GM10266 (cell line): ENCODE measurements around the gene TSPAN13.

Source experiments
- DNase-seq: peaks from one replicate; pipeline ENCODE4 v3.0.0; 2012; ENCODE audit errors: extremely low spot score
- TF ChIP-seq, protein P1 (sequence below): IDR thresholded peaks from 2 replicates; pipeline ENCODE4 v1.5.1; 2012; ENCODE audit warnings: mild to moderate bottlenecking, low read depth; ENCODE audit not compliant: control insufficient read depth, insufficient read depth; ENCODE audit errors: missing control alignments

TSPAN13 gene

DNA sequence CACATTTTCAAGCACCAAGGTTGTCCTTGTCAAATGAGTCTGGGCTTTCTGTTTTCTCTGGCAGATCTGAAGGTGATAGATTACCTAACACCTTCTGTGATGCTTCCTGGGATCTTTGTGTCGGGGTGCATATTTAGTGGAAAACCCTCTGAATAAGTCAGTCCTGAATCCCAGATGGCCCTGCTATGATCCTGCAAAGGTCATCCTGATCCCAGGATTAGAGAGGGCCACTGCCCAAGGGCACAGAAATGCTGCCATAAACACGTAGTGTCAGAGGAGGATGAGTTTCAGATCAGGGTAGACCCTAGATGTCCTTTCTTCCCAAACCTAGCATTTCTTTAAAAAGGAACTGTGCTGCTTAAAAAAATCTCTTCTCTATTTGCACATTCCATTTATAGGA, 32.3 kb downstream of the TSPAN13 start:
- DNase-seq = no peak

DNA sequence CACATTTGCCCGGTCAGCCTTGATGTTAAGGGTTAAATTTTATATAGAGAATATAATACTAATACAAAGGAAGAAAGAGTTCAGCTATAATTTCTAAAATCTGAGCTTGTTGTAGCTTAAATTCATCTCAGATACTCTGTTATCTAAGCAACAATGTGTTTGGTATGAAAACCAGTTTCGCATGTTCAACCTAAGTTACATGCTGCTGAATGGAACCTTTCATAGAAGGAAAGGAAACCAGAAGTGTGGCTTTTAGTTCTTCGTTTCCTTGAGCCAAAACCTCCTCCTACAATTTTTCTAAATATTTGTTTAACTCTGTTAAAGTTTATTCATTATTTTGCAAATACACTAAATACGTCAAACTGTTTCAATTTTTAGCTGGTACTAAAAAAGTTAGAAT, 32.7 kb downstream of the TSPAN13 start:
- TF ChIP-seq, protein P1, sequence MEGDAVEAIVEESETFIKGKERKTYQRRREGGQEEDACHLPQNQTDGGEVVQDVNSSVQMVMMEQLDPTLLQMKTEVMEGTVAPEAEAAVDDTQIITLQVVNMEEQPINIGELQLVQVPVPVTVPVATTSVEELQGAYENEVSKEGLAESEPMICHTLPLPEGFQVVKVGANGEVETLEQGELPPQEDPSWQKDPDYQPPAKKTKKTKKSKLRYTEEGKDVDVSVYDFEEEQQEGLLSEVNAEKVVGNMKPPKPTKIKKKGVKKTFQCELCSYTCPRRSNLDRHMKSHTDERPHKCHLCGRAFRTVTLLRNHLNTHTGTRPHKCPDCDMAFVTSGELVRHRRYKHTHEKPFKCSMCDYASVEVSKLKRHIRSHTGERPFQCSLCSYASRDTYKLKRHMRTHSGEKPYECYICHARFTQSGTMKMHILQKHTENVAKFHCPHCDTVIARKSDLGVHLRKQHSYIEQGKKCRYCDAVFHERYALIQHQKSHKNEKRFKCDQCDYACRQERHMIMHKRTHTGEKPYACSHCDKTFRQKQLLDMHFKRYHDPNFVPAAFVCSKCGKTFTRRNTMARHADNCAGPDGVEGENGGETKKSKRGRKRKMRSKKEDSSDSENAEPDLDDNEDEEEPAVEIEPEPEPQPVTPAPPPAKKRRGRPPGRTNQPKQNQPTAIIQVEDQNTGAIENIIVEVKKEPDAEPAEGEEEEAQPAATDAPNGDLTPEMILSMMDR = no peak

More for the DNA sequence above, 32.3 kb downstream of the TSPAN13 start:
- TF ChIP-seq, protein P1 = no peak

DNA sequence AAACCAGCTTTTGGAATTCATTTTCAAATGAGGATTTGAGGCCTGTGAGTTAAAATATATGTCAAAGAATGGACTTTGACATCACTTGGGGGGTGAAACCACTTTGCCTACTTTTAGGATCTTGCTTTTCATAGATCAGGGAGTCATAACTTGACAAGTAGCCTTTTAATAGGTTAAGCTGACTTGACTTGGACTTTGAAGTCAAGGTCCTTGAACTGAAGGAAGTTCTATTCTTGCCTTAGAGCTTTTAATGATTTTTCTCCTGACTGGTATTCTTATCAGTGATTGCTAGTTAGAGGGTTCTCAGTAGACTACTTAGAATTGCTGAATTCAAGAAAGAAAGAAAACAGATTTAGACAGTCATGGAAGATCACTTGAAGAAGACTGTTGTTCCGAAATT, 33.6 kb downstream of the TSPAN13 start:
- TF ChIP-seq, protein P1 = no peak
- no peak for DNase-seq

More for the DNA sequence above, 32.7 kb downstream of the TSPAN13 start:
- DNase-seq = no peak

DNA sequence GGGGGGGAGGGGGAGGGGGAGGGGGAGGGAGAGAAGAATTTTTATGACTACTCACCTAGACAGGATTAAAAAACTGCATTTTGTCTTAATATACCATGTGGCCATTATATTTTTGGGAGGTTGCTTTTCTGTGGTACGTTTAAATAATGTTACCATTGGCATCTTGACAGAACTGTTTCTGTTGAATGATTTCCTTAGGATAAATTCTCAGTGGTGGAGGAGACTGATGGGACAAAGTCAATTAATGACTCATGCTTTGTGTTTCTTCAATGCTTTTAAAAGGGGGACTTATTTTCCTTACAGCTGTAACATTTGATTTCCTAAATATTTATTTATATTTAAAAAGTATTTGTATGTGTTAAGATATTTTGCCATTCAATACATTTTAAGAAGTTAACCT, 37.5 kb downstream of the TSPAN13 start:
- TF ChIP-seq, protein P1 = no peak
- DNase-seq = no peak

DNA sequence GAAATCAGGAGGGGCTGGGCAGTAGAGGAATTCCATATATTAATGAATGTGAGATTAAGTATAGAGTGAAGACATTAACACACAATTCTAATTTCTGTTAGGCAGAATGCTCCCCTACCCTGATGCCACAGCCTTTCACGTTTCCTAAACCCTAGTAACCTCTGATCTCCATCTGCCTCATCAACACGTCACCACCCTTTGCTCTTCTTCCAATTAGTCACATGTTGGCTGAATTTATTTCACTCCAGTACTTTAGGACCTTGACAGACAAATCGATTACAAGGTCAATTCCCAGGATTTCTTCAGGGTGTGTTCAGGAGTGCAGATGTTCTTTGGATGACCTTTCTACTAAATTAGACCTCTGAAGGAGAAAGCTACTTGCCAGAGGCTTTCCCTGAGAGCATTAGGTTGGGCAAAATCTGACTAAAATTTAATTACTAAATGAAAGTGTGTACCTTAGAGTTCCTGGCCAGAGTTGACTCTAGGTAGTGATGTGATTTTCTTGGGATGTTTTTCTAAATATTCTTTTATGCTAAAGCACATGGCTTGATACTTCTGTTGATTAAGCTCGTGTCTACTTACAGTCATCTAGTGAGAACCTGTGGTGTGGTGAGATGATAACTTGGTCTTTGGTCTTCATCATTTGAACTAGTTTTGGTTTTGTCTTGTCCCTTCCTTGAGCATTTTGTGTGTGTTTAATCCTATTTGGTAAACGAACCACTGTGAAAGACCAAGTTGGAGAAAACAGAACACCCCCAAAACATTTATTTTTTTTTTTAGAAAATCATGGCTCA, 38.5 kb downstream of the TSPAN13 start:
- TF ChIP-seq, protein P1 = no peak
- no peak for DNase-seq

DNA sequence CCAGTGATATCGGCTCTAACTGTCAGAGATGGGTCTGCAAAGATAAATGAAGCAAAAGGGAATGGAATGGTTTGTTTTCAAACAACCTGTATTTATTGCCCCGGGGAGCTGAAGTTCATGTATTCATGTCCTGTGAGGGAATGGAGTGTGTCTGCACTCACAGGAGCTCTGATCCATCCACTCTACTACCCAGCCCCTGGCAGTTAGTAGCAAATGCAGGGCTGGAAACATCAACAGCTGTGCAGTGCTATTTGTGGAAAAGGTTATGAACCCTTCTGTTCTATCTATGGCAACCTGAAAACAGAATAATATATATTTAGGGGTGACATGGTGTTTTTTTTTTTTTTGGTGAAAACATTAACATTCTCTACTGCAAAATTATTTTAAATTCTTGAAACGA, 41.4 kb downstream of the TSPAN13 start:
- no peak for DNase-seq
- TF ChIP-seq, protein P1 = no peak

DNA sequence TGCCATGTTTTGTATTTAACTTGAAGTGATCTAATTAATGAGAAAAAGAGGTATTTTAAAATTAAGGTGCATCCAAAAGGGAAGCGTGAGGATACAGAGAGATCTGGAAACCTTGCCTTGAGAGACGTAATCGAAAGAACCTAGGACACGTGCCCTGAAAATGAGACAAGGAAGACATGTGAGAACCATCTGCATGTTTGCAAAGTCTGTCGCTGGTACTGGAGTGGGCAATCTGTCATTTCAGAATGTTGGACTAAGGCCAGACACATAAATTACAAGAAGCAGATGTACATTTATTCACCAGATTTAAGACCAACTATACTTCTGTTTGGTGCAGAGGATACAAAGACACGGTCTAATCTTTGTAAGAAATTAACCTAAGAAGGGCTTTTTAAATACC, 42.1 kb downstream of the TSPAN13 start:
- no peak for DNase-seq
- TF ChIP-seq, protein P1 = no peak
